ENCODE results near the gene HOXC4.

The HOXC4 gene

GRCh38 chr12:54016051-54016450 is 37.6 kb upstream of the HOXC4 start:
- DNase-seq: no peak

GRCh38 chr12:54016478-54016964 is 37.1 kb upstream of the HOXC4 start:
- DNase-seq: no peak

GRCh38 chr12:54017027-54017788 is 36.4 kb upstream of the HOXC4 start:
- no peak for DNase-seq

- DNase-seq: no peak
Measured at GRCh38 chr12:54017878-54018467, 35.7 kb upstream of the HOXC4 start.

- DNase-seq: no peak
Measured at GRCh38 chr12:54018468-54018984, 35.1 kb upstream of the HOXC4 start.

GRCh38 chr12:54019091-54019811 is 34.4 kb upstream of the HOXC4 start:
- DNase-seq: no peak

- no peak for DNase-seq
Measured at GRCh38 chr12:54019924-54020590, 33.6 kb upstream of the HOXC4 start.

- no peak for DNase-seq
Measured at GRCh38 chr12:54020591-54021405, 32.8 kb upstream of the HOXC4 start.

- DNase-seq: no peak
Measured at GRCh38 chr12:54021432-54022013, 32.1 kb upstream of the HOXC4 start.

GRCh38 chr12:54022960-54023884 is 30.4 kb upstream of the HOXC4 start:
- no peak for DNase-seq

- DNase-seq: no peak
Measured at GRCh38 chr12:54024127-54024526, 29.5 kb upstream of the HOXC4 start.

GRCh38 chr12:54024581-54025305 is 28.9 kb upstream of the HOXC4 start:
- no peak for DNase-seq

- no peak for DNase-seq
Measured at GRCh38 chr12:54025499-54026405, 27.9 kb upstream of the HOXC4 start.

GRCh38 chr12:54026640-54027441 is 26.8 kb upstream of the HOXC4 start:
- DNase-seq: no peak

- DNase-seq: no peak
Measured at GRCh38 chr12:54027442-54027786, 26.2 kb upstream of the HOXC4 start.

- no peak for DNase-seq
Measured at GRCh38 chr12:54028314-54029201, 25.1 kb upstream of the HOXC4 start, which contains the start of gene HOXC6. Gene HOXC6 (plus strand): TSS chr12:54028440. CDS start chr12:54028522, 82 bp downstream.

Measured in T1000 (cell line).